SK-N-SH treated with all-trans-retinoic acid at 6 μM for 48 hours (cell line): ENCODE results near the gene ICAM5.

Source experiments
- ATAC-seq: fragments of 200-7000 bp; cut with Tn5 transposase; 3 replicates; pipeline ENCODE4 v1.9.1; 2020; ENCODE audit warnings: mild to moderate bottlenecking, moderate library complexity
- ARNTL ChIP-seq: fragments of 450-650 bp; formaldehyde crosslinking; IDR thresholded peaks from 2 replicates; pipeline ENCODE4 v1.5.0; 2020; ENCODE audit warnings: low read depth, mild to moderate bottlenecking, moderate library complexity, borderline replicate concordance
- BACH2 ChIP-seq: fragments of 250-450 bp; sonication (Bioruptor Pico); IDR thresholded peaks from 2 replicates; pipeline ENCODE4 v1.9.0; 2021; ENCODE audit warnings: mild to moderate bottlenecking, borderline replicate concordance
- CREB5 ChIP-seq: fragments of 250-450 bp; sonication (Bioruptor Pico); IDR thresholded peaks from 2 replicates; pipeline ENCODE4 v1.5.1; 2020; ENCODE audit warnings: low read depth, mild to moderate bottlenecking, moderate library complexity
- CSDC2 ChIP-seq: fragments of 250-450 bp; sonication (Bioruptor Pico); IDR thresholded peaks from 2 replicates; pipeline ENCODE4 v1.5.0; 2020; ENCODE audit warnings: mild to moderate bottlenecking, moderate library complexity
- ESRRG ChIP-seq: fragments of 250-450 bp; sonication (Bioruptor Pico); IDR thresholded peaks from 2 replicates; pipeline ENCODE4 v1.6.1; 2021; ENCODE audit warnings: mild to moderate bottlenecking
- GLIS3 ChIP-seq: fragments of 250-450 bp; sonication (Bioruptor Pico); IDR thresholded peaks from 2 replicates; pipeline ENCODE4 v1.5.0; 2020; ENCODE audit warnings: mild to moderate bottlenecking, moderate library complexity
- ISL1 ChIP-seq: fragments of 250-450 bp; sonication (Bioruptor Pico); IDR thresholded peaks from 2 replicates; pipeline ENCODE4 v2.1.2; 2022; ENCODE audit warnings: mild to moderate bottlenecking, moderate library complexity
- OSR1 ChIP-seq: fragments of 250-450 bp; sonication (Bioruptor Pico); IDR thresholded peaks from 2 replicates; pipeline ENCODE4 v1.8.0; 2022; ENCODE audit warnings: moderate library complexity, mild to moderate bottlenecking, inconsistent platforms
- PPARA ChIP-seq: fragments of 250-450 bp; sonication (Bioruptor Pico); IDR thresholded peaks from 2 replicates; pipeline ENCODE4 v1.5.0; 2020; ENCODE audit warnings: mild to moderate bottlenecking, borderline replicate concordance
- RARB ChIP-seq: fragments of 250-450 bp; sonication (Bioruptor Pico); IDR thresholded peaks from 2 replicates; pipeline ENCODE4 v1.8.0; 2021; ENCODE audit warnings: mild to moderate bottlenecking, moderate library complexity
- SNAI2 ChIP-seq: fragments of 250-450 bp; sonication (Bioruptor Pico); IDR thresholded peaks from 2 replicates; pipeline ENCODE4 v1.5.0; 2020; ENCODE audit warnings: mild to moderate bottlenecking, moderate library complexity
- TCF4 ChIP-seq: fragments of 250-450 bp; sonication (Bioruptor Pico); IDR thresholded peaks from 2 replicates; pipeline ENCODE4 v1.8.0; 2021; ENCODE audit warnings: mild to moderate bottlenecking, moderate library complexity, borderline replicate concordance
- TOX ChIP-seq: fragments of 250-450 bp; sonication (Bioruptor Pico); IDR thresholded peaks from 2 replicates; pipeline ENCODE4 v1.8.0; 2021; ENCODE audit warnings: mild to moderate bottlenecking, moderate library complexity, borderline replicate concordance
- ZC3H10 ChIP-seq: fragments of 250-450 bp; sonication (Bioruptor Pico); IDR thresholded peaks from 2 replicates; pipeline ENCODE4 v1.5.1; 2021; ENCODE audit warnings: mild to moderate bottlenecking, moderate library complexity
- ZFP3 ChIP-seq: fragments of 250-450 bp; sonication (Bioruptor Pico); IDR thresholded peaks from 2 replicates; pipeline ENCODE4 v1.5.0; 2020; ENCODE audit warnings: mild to moderate bottlenecking, moderate library complexity
- ZFP30 ChIP-seq: fragments of 450-650 bp; formaldehyde crosslinking; IDR thresholded peaks from 2 replicates; pipeline ENCODE4 v1.5.0; 2022; ENCODE audit warnings: mild to moderate bottlenecking, moderate library complexity
- ZNF565 ChIP-seq: fragments of 450-650 bp; formaldehyde crosslinking; conservative IDR thresholded peaks from 2 replicates; pipeline ENCODE4 v1.5.0; 2020; ENCODE audit warnings: low read depth, mild to moderate bottlenecking, moderate library complexity
- ZNF70 ChIP-seq: fragments of 450-650 bp; formaldehyde crosslinking; IDR thresholded peaks from 2 replicates; pipeline ENCODE4 v1.5.0; 2020; ENCODE audit warnings: mild to moderate bottlenecking, moderate library complexity
- ZNF8 ChIP-seq: fragments of 450-650 bp; formaldehyde crosslinking; IDR thresholded peaks from 2 replicates; pipeline ENCODE4 v1.5.0; 2020; ENCODE audit warnings: mild to moderate bottlenecking, moderate library complexity
- TF ChIP-seq, protein P1 (sequence below): fragments of 250-450 bp; sonication (Bioruptor Pico); IDR thresholded peaks from 2 replicates; pipeline ENCODE4 v1.8.0; 2020; ENCODE audit warnings: mild to moderate bottlenecking, moderate library complexity, borderline replicate concordance
- TF ChIP-seq, protein P2 (sequence below): fragments of 250-450 bp; sonication (Bioruptor Pico); IDR thresholded peaks from 2 replicates; pipeline ENCODE4 v1.5.1; 2021; ENCODE audit warnings: mild to moderate bottlenecking, moderate library complexity
- TF ChIP-seq, protein P3 (sequence below): fragments of 250-450 bp; sonication (Bioruptor Pico); IDR thresholded peaks from 2 replicates; pipeline ENCODE4 v1.8.0; 2021; ENCODE audit warnings: low read depth, mild to moderate bottlenecking, moderate library complexity, borderline replicate concordance

Gene ICAM5

DNA sequence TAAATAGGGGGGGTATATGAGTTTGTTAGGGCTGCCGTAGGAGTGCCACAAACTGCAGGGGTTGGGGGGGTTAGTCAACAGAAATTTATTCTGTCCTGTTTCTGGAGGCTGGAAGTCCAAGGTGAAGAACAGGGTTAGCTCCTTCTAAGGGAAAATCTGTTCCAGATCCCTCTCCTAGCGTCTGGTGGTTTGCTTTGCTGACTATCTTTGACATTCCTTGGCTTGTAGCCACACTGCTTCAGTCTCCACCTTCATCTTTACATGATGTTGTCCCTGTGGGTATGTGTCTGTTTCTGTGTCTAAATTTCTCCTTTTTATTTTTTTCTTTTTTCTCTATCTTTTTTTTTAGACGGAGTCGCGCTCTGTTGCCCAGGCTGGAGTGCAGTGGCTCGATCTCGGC, 27.0 kb upstream of the ICAM5 start:
- TF ChIP-seq SNAI2 (no peak), ZNF70 (CRISPR knock-in tag) (no peak), BACH2 (CRISPR knock-in tag) (no peak), ZNF8 (CRISPR knock-in tag) (no peak), ISL1 (CRISPR knock-in tag) (no peak), ARNTL (CRISPR knock-in tag) (no peak), RARB (no peak), ESRRG (CRISPR knock-in tag) (no peak), ZFP3 (CRISPR knock-in tag) (no peak)
- TF ChIP-seq, protein P1, sequence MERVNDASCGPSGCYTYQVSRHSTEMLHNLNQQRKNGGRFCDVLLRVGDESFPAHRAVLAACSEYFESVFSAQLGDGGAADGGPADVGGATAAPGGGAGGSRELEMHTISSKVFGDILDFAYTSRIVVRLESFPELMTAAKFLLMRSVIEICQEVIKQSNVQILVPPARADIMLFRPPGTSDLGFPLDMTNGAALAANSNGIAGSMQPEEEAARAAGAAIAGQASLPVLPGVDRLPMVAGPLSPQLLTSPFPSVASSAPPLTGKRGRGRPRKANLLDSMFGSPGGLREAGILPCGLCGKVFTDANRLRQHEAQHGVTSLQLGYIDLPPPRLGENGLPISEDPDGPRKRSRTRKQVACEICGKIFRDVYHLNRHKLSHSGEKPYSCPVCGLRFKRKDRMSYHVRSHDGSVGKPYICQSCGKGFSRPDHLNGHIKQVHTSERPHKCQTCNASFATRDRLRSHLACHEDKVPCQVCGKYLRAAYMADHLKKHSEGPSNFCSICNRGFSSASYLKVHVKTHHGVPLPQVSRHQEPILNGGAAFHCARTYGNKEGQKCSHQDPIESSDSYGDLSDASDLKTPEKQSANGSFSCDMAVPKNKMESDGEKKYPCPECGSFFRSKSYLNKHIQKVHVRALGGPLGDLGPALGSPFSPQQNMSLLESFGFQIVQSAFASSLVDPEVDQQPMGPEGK, result no peak
- peak; percentile 63 for ATAC-seq

DNA sequence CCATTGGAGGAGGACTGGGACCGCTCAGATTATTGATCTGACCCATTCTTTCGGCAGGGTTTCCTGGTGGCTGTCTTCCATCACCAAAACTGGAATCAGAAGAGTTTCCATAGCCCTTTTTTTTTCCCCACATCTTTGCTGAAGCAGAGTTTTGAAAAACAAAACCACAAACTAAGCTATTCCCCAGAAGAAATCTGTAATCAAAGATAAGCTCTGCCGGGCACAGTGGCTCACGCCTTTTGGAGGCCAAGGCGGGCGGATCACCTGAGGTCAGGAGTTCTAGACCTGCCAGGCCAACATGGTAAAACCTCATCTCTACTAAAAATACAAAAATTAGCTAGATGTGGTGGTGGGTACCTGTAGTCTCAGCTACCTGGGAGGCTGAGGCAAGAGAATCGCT, 23.0 kb upstream of the ICAM5 start:
- no peak for TF ChIP-seq OSR1 (CRISPR knock-in tag)
- TF ChIP-seq, protein P2, sequence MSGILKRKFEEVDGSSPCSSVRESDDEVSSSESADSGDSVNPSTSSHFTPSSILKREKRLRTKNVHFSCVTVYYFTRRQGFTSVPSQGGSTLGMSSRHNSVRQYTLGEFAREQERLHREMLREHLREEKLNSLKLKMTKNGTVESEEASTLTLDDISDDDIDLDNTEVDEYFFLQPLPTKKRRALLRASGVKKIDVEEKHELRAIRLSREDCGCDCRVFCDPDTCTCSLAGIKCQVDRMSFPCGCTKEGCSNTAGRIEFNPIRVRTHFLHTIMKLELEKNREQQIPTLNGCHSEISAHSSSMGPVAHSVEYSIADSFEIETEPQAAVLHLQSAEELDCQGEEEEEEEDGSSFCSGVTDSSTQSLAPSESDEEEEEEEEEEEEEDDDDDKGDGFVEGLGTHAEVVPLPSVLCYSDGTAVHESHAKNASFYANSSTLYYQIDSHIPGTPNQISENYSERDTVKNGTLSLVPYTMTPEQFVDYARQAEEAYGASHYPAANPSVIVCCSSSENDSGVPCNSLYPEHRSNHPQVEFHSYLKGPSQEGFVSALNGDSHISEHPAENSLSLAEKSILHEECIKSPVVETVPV, result no peak
- no peak for TF ChIP-seq ZNF565
- TF ChIP-seq ARNTL (CRISPR knock-in tag), result no peak
- no peak for TF ChIP-seq ZFP3 (CRISPR knock-in tag)
- TF ChIP-seq ZNF8 (CRISPR knock-in tag), result no peak
- no peak for TF ChIP-seq PPARA (CRISPR knock-in tag)
- no peak for TF ChIP-seq ESRRG (CRISPR knock-in tag)
- no peak for TF ChIP-seq GLIS3
- TF ChIP-seq CREB5 (CRISPR knock-in tag), result no peak
- no peak for TF ChIP-seq TCF4 (CRISPR knock-in tag)
- no peak for TF ChIP-seq CSDC2 (CRISPR knock-in tag)
- no peak for TF ChIP-seq RARB
- no peak for TF ChIP-seq TOX (CRISPR knock-in tag)
- no peak for TF ChIP-seq ZC3H10 (CRISPR knock-in tag)
- TF ChIP-seq, protein P3, sequence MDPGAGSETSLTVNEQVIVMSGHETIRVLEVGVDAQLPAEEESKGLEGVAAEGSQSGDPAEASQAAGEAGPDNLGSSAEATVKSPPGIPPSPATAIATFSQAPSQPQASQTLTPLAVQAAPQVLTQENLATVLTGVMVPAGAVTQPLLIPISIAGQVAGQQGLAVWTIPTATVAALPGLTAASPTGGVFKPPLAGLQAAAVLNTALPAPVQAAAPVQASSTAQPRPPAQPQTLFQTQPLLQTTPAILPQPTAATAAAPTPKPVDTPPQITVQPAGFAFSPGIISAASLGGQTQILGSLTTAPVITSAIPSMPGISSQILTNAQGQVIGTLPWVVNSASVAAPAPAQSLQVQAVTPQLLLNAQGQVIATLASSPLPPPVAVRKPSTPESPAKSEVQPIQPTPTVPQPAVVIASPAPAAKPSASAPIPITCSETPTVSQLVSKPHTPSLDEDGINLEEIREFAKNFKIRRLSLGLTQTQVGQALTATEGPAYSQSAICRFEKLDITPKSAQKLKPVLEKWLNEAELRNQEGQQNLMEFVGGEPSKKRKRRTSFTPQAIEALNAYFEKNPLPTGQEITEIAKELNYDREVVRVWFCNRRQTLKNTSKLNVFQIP (CRISPR knock-in tag), result no peak
- TF ChIP-seq, protein P1, result no peak
- no peak for TF ChIP-seq ZFP30 (CRISPR knock-in tag)
- no peak for TF ChIP-seq ZNF70 (CRISPR knock-in tag)
- TF ChIP-seq ISL1 (CRISPR knock-in tag), result no peak
- TF ChIP-seq, all 23 proteins: peak for 0
- ATAC-seq, result no peak

- no peak for ATAC-seq
- TF ChIP-seq, protein P1, result no peak
- TF ChIP-seq TCF4 (CRISPR knock-in tag) (no peak), RARB (no peak), ZC3H10 (CRISPR knock-in tag) (no peak), ZNF565 (no peak), CREB5 (CRISPR knock-in tag) (no peak), ZNF70 (CRISPR knock-in tag) (no peak), ZFP3 (CRISPR knock-in tag) (no peak), CSDC2 (CRISPR knock-in tag) (no peak), ISL1 (CRISPR knock-in tag) (no peak)
- TF ChIP-seq, protein P2, result no peak
- TF ChIP-seq, protein P3 (CRISPR knock-in tag), result no peak
These were observed 21.7 kb upstream of the ICAM5 start for GRCh38 chr19:10268071-10268470.
